HG02623 (cell line): ENCODE data around the gene MAGEA6.
"Not testable (repeated sequence)": the region's sequence is repeated elsewhere in the genome, so short reads cannot be mapped to it uniquely, and the experiment has no call there.

Experiments
- ATAC-seq: cut with Tn5 transposase; IDR thresholded peaks from one replicate; pipeline ENCODE4 v1.9.1; 2021; ENCODE audit warnings: moderate library complexity; ENCODE audit not compliant: unreplicated experiment

MAGEA6 gene

GRCh38 chrX:152734143-152734858, 35.2 kb downstream of the MAGEA6 start:
- ATAC-seq: not testable (repeated sequence)

- ATAC-seq: no peak
Observed at GRCh38 chrX:152733261-152733975, 36.1 kb downstream of the MAGEA6 start, which contains the start of the genes CSAG1 and MAGEA12. TSS of gene CSAG1 (minus strand) at chrX:152733721. CDS start at chrX:152732460, 1,261 bp downstream. TSS of gene MAGEA12 (plus strand) at chrX:152733757. CDS start at chrX:152736162, 2,405 bp downstream.

GRCh38 chrX:152725409-152725808, 44.1 kb downstream of the MAGEA6 start:
- ATAC-seq: no peak
